Fibroblast of lung (primary cell): ENCODE results near the gene CLUH. TPM values are rescaled to one million over a fixed set of nuclear protein-coding genes. Genes with fewer than 3 reads are reported as not detected.

Experiments
- DNase-seq, 2 donors: peaks; one replicate each; pipeline versions ENCODE4 v3.0.0 to v3.0.0-alpha.2; 2010; ENCODE audit warnings: low read depth in 2 of 2
- H2AFZ ChIP-seq: 2 replicates; pipeline ENCODE4 v1.5.1; 2012; ENCODE audit warnings: low read length, control low read depth, inconsistent platforms
- H3K27ac ChIP-seq: 2 replicates; pipeline ENCODE4 v1.5.1; 2011; ENCODE audit warnings: low read length, control low read depth; ENCODE audit not compliant: insufficient read depth
- H3K27me3 ChIP-seq: 2 replicates; pipeline ENCODE4 v1.5.1; 2011; ENCODE audit warnings: mild to moderate bottlenecking, low read length; ENCODE audit not compliant: control insufficient read depth, insufficient read depth
- H3K36me3 ChIP-seq: 2 replicates; pipeline ENCODE4 v1.5.1; 2011; ENCODE audit warnings: low read length; ENCODE audit not compliant: control insufficient read depth, insufficient read depth
- H3K4me1 ChIP-seq: 2 replicates; pipeline ENCODE4 v1.5.1; 2011; ENCODE audit warnings: low read length; ENCODE audit not compliant: control insufficient read depth, insufficient read depth; ENCODE audit errors: extremely low read depth
- H3K4me2 ChIP-seq: 2 replicates; pipeline ENCODE4 v1.5.1; 2011; ENCODE audit warnings: low read length, control low read depth; ENCODE audit not compliant: insufficient read depth; ENCODE audit errors: extremely low read depth
- H3K4me3 ChIP-seq, 4 experiments: fragments of 200-600 bp in 1 of 4; sonication (generic) in 1 of 4; replicated peaks in 1 of 4; 2 replicates each; pipeline ENCODE4 v1.5.1; 2011 to 2016; ENCODE audit warnings: low read length in 4 of 4, low read depth in 3 of 4, mild to moderate bottlenecking in 3 of 4, control low read depth in 2 of 4, inconsistent platforms in 1 of 4, mixed read lengths in 1 of 4; ENCODE audit not compliant: insufficient read depth in 1 of 4; ENCODE audit errors: control extremely low read depth in 1 of 4
- H3K79me2 ChIP-seq: 2 replicates; pipeline ENCODE4 v1.5.1; 2012; ENCODE audit warnings: mild to moderate bottlenecking, low read length, inconsistent platforms; ENCODE audit not compliant: control insufficient read depth, insufficient read depth
- H3K9ac ChIP-seq: 2 replicates; pipeline ENCODE4 v1.5.1; 2011; ENCODE audit warnings: mild to moderate bottlenecking, low read length, control low read depth; ENCODE audit not compliant: insufficient read depth
- H3K9me3 ChIP-seq: 2 replicates; pipeline ENCODE4 v1.5.1; 2012; ENCODE audit warnings: low read depth, low read length; ENCODE audit not compliant: control insufficient read depth, insufficient read depth
- H4K20me1 ChIP-seq: 2 replicates; pipeline ENCODE4 v1.5.1; 2011; ENCODE audit warnings: low read length; ENCODE audit not compliant: control insufficient read depth, insufficient read depth; ENCODE audit errors: extremely low read depth
- CTCF ChIP-seq, 2 donors: IDR thresholded peaks in 1 of 2; conservative IDR thresholded peaks in 1 of 2; 1 replicate in 1 of 2; 2 replicates in 1 of 2; pipeline ENCODE4 v1.5.1; 2011 to 2012; ENCODE audit warnings: low read length in 2 of 2, control low read depth in 1 of 2, inconsistent platforms in 1 of 2, low read depth in 1 of 2, mild to moderate bottlenecking in 1 of 2
- EZH2 ChIP-seq: IDR thresholded peaks from 2 replicates; pipeline ENCODE4 v1.5.1; 2012; ENCODE audit warnings: low read length, control low read depth, mild to moderate bottlenecking; ENCODE audit errors: missing control alignments
- polyA plus RNA-seq, 2 donors: library from polyadenylated mRNA; depleted of rRNA in 1 of 2; stranded (reverse) in 1 of 2; unstranded in 1 of 2; fragments of >200 nt; gene quantifications; 2 replicates each; pipeline ENCODE4 v1.2.1, GENCODE V29; 2011 to 2012; ENCODE audit warnings: missing spikeins in 1 of 2
- total RNA-seq: library from RNA; depleted of rRNA; stranded (reverse); fragments of >200 nt; gene quantifications from 2 replicates; pipeline ENCODE4 v1.2.1, GENCODE V29; 2014

The CLUH gene
- total and polyA plus RNA-seq, 2 donors (not counting 1 experiment from before 2014, with no cell fraction given): 10.5 to 29.4 TPM

GRCh38 chr17:2691965-2692780 lies 19.4 kb downstream of the CLUH start:
- no peak overlapping the region for H3K4me3 ChIP-seq
- no peaks in the 10 kb centered on the region for H4K20me1 ChIP-seq
- no peaks in the 10 kb centered on the region for H3K27me3 ChIP-seq
- no peak for DNase-seq
- no peaks in the 10 kb centered on the region for H3K9me3 ChIP-seq
- peaks cover under 1% of the 10 kb centered on the region for H3K4me1 ChIP-seq
- no peak for TF ChIP-seq EZH2
- no peak for TF ChIP-seq CTCF (conservative IDR thresholded peaks at IDR 0.05 in 1 of 2, IDR thresholded peaks at IDR 0.05 in 1 of 2; ENCODE audit: low read depth in 1 of 2, low read length in 2 of 2)
- H3K9ac ChIP-seq: no peak overlapping the region
- H3K79me2 ChIP-seq: no peaks in the 10 kb centered on the region
- peaks cover 16% of the 10 kb centered on the region for H3K36me3 ChIP-seq
- no peak overlapping the region for H3K27ac ChIP-seq
- no peak overlapping the region for H2AFZ ChIP-seq
- no peak overlapping the region for H3K4me2 ChIP-seq

GRCh38 chr17:2691069-2691871 lies 20.3 kb downstream of the CLUH start:
- Histone ChIP-seq H3K4me2 (no peak overlapping the region), H3K4me3 (no peak overlapping the region), H3K36me3 (peaks cover 15% of the 10 kb centered on the region), H3K27ac (no peak overlapping the region), H3K27me3 (no peaks in the 10 kb centered on the region), H3K79me2 (no peaks in the 10 kb centered on the region), H2AFZ (no peak overlapping the region), H3K4me1 (peaks cover 7% of the 10 kb centered on the region), H3K9ac (no peak overlapping the region), H3K9me3 (no peaks in the 10 kb centered on the region), H4K20me1 (no peaks in the 10 kb centered on the region)
- no peak for DNase-seq
- TF ChIP-seq EZH2 (no peak), CTCF (conservative IDR thresholded peaks at IDR 0.05 in 1 of 2, IDR thresholded peaks at IDR 0.05 in 1 of 2; ENCODE audit: low read depth in 1 of 2, low read length in 2 of 2) (no peak)
